Measurements from ENCODE around the gene ZNG1F.
"Not testable (repeated sequence)": the region's sequence is repeated elsewhere in the genome, so short reads cannot be mapped to it uniquely, and the experiment has no call there.

Gene ZNG1F

DNA sequence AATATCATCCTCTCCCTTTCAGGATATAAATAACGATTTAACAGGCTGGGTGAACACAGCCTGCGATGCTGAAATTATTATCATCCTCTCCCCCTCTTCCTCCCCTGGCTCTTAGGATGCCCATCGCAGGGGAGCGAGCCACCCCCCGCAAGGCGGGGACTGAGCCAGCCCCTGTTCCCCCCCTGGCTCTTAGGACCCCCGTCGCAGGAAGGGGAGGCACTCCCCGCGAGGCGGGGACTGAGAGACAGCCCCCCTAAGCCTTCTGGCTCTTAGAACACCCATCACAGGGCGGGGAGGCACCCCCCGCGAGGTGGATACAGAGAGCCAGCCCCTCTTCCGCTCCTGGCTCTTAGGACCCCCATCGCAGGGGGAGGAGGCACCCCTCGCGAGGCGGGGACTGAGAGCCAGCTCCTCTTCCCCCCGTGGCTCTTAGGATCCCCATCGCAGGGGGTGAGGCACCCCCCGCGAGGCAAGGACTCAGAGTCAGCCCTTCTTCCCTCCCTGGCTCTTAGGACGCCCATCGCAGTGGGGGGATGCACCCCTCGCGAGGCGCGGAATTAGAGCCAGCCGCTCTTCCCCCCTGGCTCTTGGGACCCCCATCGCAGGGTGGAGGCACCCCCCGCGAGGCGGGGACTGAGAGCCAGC is 82.5 kb downstream of the ZNG1F start:
- not testable (repeated sequence) for ATAC-seq (replicated peaks); H3K36me3 Mint-ChIP-seq; H3K4me1 Mint-ChIP-seq; H3K27me3 Mint-ChIP-seq; H3K9me3 Mint-ChIP-seq; H3K4me3 Mint-ChIP-seq; DNase-seq; H3K27ac Mint-ChIP-seq

DNA sequence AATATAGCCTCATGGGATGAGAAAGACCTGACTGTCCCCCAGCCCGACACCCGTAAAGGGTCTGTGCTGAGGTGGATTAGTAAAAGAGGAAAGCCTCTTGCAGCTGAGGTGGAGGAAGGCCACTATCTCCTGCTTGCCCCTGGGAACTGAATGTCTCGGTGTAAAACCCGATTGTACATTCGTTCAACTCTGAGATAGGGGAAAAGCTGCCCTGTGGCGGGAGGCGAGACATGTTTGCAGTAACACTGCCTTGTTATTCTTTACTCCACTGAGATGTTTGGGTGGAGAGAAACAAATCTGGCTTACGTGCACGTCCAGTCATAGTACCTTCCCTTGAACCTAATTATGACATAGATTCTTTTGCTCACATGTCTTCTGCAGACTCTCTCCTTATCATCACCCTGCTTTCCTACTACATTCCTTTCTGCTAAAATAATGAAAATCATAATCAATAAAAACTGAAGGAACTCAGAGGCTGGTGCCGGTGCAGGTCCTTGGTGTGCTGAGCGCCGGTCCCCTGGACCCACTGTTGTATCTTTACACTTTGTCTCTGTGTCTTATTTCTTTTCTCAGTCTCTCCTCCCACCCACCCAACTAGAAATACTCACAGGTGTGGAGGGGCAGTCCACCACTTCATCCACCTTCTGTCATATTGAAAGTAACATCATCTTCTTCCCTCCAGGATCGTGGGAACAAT is 83.4 kb downstream of the ZNG1F start:
- not testable (repeated sequence) for H3K36me3 Mint-ChIP-seq; H3K27me3 Mint-ChIP-seq; ATAC-seq (replicated peaks); H3K4me1 Mint-ChIP-seq; H3K4me3 Mint-ChIP-seq; DNase-seq; H3K27ac Mint-ChIP-seq; H3K9me3 Mint-ChIP-seq

DNA sequence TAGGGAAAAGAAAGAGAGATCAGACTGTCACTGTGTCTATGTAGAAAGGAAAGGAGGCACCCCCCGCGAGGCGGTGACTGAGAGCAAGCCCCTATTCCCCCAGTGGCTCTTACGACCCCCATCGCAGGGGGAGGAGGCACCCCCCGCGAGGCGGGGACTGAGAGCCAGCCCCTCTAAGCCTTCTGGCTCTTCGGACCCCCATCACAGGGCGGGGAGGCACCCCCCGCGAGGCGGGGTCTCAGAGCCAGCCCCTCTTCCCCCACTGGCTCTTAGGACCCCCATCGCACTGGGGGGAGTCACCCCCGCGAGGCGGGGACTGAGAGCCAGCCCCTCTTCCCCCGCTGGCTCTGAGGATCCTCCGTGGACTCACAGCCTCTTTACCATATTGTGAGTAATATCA is 84.6 kb downstream of the ZNG1F start:
- H3K4me1 Mint-ChIP-seq; H3K4me3 Mint-ChIP-seq; H3K27me3 Mint-ChIP-seq; H3K9me3 Mint-ChIP-seq; ATAC-seq (replicated peaks); H3K36me3 Mint-ChIP-seq; H3K27ac Mint-ChIP-seq; DNase-seq: not testable (repeated sequence)

DNA sequence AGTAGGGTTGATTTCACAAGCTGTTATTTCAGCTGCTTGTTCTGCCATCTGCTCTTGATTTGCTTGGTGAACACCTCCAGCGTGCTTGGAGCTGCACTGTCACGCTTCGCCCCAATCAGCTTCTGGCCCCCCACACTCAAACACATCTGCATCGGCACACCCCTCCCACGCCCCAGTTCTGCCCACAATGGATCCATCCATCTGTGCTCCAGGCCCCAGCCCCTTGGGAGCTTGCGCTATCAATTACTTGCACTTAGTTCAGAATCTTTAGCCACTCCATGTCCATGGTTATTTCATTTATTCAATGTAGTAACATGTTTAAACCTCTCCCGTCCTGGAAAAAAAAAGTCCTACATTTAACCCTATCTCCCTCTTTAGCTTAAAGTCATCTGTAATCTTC is 88.6 kb downstream of the ZNG1F start:
- not testable (repeated sequence) for ATAC-seq (replicated peaks); H3K27me3 Mint-ChIP-seq; DNase-seq; H3K4me3 Mint-ChIP-seq; H3K4me1 Mint-ChIP-seq; H3K9me3 Mint-ChIP-seq; H3K36me3 Mint-ChIP-seq; H3K27ac Mint-ChIP-seq

DNA sequence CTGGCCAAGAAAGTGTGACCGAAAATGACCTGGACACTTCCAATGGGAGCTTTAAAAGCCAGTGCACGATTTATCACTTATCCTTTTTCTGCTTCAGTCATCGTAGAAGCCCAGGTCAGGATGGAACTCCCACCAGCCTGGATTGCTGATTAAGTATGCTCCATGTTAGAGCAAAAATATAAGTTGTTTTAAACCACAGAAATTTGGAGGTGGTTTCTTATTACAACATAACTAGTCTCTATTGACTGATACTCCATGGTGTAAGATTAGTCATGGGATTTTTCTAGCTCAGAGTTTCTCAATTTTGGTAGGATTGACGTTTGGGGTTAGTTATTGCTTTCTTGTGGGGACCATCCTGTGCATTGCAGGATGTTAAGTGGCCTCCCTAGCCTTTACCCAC is 90.4 kb downstream of the ZNG1F start:
- not testable (repeated sequence) for DNase-seq; H3K4me1 Mint-ChIP-seq; ATAC-seq (replicated peaks); H3K9me3 Mint-ChIP-seq; H3K27ac Mint-ChIP-seq; H3K36me3 Mint-ChIP-seq; H3K4me3 Mint-ChIP-seq
- peaks cover 3 to 12% of the 10 kb centered on the region in 2 donors for H3K27me3 Mint-ChIP-seq

DNA sequence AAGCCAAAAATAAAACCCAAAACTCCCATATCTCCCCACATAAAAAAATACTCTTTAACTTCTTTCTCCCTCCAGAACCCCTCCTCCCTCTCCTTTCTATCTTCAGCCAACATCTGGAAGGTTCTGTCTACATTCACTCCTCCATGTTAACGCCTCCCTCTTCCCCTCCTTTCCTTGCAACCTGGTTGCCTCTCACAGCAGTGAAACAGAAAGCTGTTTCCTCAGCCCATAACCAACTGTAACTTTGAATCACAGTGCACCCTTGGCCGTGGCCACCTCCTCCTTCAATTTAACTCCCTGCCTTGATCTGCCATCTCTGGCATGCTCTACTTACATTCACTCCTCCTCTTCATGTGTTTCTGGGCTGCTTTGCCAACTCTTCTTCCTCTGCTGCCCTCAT is 94.1 kb downstream of the ZNG1F start:
- H3K27ac Mint-ChIP-seq; H3K36me3 Mint-ChIP-seq; DNase-seq; H3K9me3 Mint-ChIP-seq; H3K4me1 Mint-ChIP-seq; ATAC-seq (replicated peaks); H3K4me3 Mint-ChIP-seq: not testable (repeated sequence)
- peaks cover 0 to 12% of the 10 kb centered on the region in 2 donors for H3K27me3 Mint-ChIP-seq

DNA sequence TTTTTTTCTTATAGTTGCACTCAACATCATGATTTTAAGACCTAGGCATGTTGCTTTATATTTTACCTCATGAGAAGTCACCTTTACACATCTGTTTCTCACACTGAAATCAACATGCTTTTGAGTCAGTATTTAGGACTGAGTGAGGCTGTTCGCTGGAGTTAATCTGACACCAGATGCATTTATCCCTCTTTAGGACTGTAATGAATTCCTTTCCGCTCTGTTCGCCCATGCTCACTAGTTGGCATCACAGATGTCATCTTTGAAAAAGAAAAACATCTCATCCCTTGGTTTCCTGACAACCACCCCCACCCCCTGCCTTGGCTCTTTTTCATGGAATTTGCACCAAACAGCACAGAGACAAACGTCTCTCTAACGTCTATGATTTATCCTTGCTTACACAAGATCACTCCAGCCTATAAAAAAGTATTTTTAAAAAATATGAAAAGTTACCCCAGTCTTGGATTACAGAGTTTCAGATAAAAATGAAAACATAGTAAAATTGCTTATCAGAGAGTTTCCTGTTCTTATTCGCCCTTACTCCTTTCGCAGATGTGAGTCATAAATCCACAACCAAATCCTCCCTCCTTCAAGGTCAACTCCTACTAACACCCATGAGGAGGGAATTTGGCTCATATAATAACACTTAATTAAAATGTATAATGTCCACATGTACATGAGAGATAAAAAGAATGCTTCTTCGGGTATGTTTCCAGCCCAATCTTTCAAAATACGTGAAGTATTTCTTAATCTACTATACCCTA is 94.9 kb downstream of the ZNG1F start:
- not testable (repeated sequence) for H3K36me3 Mint-ChIP-seq; DNase-seq; H3K4me3 Mint-ChIP-seq; H3K9me3 Mint-ChIP-seq; H3K27ac Mint-ChIP-seq; ATAC-seq (replicated peaks); H3K4me1 Mint-ChIP-seq
- peaks cover 0 to 12% of the 10 kb centered on the region in 2 donors for H3K27me3 Mint-ChIP-seq

DNA sequence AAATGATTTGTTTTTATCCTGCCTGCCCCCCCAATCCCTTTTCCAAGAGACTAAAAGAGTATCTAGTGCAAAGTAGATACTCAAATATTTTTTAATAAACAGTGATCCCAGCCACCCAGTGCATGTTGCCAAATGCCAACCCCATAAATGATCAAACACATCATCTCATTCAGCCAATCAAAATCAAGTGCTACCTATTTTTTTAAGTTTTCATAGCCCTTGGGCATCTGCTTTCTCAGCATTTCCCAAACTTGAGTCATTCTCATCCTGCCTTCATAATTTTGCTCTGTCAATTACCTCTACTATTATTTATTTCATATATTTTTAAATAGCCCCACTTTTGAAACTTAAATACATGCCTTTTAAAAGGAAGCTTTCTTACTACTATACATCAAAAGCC is 98.2 kb downstream of the ZNG1F start:
- Mint-ChIP-seq H3K4me1 (peaks cover 6 to 10% of the 10 kb centered on the region in 2 donors), H3K27me3 (peaks cover 13 to 27% of the 10 kb centered on the region in 2 donors)
- not testable (repeated sequence) for DNase-seq; H3K4me3 Mint-ChIP-seq; ATAC-seq (replicated peaks); H3K27ac Mint-ChIP-seq; H3K36me3 Mint-ChIP-seq; H3K9me3 Mint-ChIP-seq

DNA sequence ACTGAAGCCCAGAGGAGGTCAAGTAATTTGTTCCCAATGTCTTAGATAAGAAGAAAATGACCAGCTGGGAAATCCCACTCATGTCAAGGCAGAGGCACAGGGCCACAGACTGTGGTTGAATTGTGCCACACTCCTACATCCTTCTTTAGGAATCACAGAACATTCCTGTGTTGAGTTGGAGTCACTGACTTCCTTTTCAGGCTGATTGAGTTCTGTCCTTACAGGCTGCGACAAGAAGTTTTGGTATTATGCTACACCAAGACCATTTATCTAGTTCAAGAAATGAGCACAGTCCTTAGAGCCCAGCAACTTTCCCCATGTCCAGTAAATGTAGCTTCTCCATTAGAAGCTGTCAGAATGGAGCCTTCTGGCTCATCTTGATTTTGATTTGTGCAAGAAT is 98.7 kb downstream of the ZNG1F start:
- H3K27ac Mint-ChIP-seq; H3K4me3 Mint-ChIP-seq; DNase-seq; H3K9me3 Mint-ChIP-seq; ATAC-seq (replicated peaks); H3K36me3 Mint-ChIP-seq: not testable (repeated sequence)
- peaks cover 6 to 11% of the 10 kb centered on the region in 2 donors for H3K4me1 Mint-ChIP-seq
- H3K27me3 Mint-ChIP-seq = peaks cover 13 to 28% of the 10 kb centered on the region in 2 donors

DNA sequence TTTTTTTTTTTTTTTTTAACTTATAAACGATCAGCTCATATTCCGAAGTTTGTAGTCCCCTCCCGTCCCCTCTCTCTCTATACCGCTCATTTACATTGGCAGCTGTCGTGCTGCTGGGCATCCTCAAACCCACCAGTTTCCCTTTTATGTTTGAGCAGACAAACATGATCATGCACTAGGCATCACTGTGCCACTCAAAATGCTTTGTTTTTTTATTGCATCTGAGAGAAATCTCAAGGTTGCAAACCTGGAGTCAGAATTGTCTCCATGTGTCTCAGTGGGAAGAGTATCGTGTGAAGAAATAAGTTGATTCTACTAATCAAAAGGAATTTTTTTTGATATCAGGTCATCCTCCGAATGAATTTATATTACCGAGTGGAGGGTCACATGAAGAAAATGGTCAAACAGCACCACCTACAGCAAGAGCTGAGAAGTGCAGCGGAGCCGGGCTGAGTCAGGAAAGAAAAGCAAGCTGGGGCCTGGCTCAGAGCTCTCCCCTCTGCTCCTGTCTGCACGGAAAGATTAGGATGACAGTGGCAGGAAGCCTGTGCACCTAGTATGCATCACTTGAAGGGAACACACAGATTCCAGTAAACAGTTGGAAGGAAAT is 100.6 kb downstream of the ZNG1F start:
- H3K9me3 Mint-ChIP-seq, H3K27ac Mint-ChIP-seq, DNase-seq, H3K36me3 Mint-ChIP-seq, H3K4me3 Mint-ChIP-seq: not testable (repeated sequence)
- peak; percentile 81 to 82 for ATAC-seq (replicated peaks)
- Mint-ChIP-seq H3K27me3 (peaks cover 13 to 22% of the 10 kb centered on the region in 2 donors), H3K4me1 (peaks cover 5 to 11% of the 10 kb centered on the region in 2 donors)

DNA sequence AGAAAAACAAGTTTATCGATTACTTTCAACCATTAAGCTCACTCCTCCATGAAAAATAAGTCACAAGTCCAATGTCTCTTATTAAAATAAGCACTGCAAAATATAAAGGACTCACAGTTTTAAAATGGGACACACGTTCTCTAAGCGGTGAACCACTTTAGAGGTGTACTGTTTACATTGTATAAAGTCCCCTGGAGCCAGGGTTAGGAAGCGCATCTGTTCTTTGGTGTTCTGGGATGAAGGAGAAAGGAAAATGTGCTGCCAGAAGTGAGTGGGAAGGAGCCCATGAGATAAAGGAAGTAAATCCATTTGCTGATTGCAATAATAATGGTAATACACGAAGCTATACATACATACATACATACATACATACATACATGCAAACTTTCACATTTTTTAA is 101.2 kb downstream of the ZNG1F start:
- H3K9me3 Mint-ChIP-seq = not testable (repeated sequence)

DNA sequence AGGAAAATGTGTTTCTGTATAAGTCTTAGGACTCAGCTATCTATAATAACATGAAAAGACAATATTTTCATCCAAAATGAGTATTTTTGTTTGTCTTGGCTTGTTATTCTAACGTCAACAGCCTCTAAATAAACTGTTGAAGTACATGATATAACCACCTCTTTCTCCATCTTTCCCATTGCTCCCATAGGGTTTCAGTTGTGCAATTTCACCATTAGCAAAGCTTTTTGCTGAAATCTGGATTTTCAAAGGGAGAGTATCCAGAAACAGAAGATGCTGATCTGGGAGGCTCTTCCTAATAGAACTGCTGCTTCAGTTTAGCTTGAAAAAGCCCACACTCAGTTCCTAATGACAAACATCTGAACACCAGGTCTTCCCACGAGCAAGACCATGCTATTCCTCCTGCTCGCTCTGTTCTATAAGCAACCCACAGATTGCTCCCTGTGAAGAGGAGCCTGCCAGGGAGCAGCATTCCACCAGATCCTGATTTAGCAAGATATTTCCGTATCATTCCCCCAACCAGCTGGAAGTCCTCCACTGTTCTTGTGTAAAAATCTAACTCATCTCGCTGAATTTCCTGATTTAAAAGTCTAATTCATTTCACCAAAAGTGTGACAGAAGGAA is 101.8 kb downstream of the ZNG1F start:
- not testable (repeated sequence) for ATAC-seq (replicated peaks); DNase-seq; H3K4me3 Mint-ChIP-seq; H3K27ac Mint-ChIP-seq; H3K36me3 Mint-ChIP-seq; H3K9me3 Mint-ChIP-seq
- Mint-ChIP-seq H3K4me1 (peaks cover 5 to 11% of the 10 kb centered on the region in 2 donors), H3K27me3 (peaks cover 20 to 30% of the 10 kb centered on the region in 2 donors)

More for the DNA sequence above, 101.2 kb downstream of the ZNG1F start:
- peaks cover 5 to 11% of the 10 kb centered on the region in 2 donors for H3K4me1 Mint-ChIP-seq
- H3K27ac Mint-ChIP-seq; H3K36me3 Mint-ChIP-seq; H3K4me3 Mint-ChIP-seq; ATAC-seq (replicated peaks); DNase-seq: not testable (repeated sequence)
- H3K27me3 Mint-ChIP-seq = peaks cover 14 to 24% of the 10 kb centered on the region in 2 donors

DNA sequence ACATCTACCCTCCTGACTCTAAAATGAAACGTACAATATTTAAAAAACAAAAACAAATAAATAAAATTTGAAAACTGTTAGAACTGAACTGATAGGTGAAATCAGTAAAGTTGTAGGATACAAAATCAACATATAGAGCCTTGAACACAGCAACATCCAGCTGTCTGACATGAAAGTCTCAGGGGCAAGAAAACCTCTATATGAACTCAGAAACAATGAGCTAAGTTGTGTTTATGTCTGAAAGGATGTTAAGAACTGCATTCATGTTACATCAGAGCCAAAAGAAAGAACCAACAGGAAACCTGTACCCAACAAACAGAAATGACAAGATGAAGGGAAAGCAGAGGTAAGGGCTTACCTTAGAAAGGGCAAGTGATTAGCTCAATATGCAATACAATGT is 102.4 kb downstream of the ZNG1F start:
- Mint-ChIP-seq H3K27me3 (peaks cover 22 to 32% of the 10 kb centered on the region in 2 donors), H3K4me1 (peaks cover 5 to 11% of the 10 kb centered on the region in 2 donors)
- not testable (repeated sequence) for H3K4me3 Mint-ChIP-seq; ATAC-seq (replicated peaks); DNase-seq; H3K36me3 Mint-ChIP-seq; H3K27ac Mint-ChIP-seq; H3K9me3 Mint-ChIP-seq

DNA sequence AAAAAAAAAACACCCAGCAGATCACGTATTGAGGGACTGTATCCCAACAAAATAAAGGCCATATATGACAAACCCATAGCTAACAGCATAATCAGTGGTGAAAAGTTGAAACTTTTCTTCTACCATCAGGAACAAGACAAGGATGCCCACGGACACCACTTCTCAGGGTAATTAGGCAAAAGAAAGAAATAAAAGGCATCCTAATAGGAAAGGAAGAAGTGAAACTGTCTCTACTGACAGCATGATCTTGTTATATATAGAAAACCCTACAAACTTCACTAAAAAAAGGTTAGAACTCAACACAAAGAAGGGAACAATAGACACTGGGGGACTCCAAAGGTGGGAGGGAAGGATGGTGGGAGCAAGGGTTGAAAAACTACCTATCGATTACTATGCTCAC is 102.9 kb downstream of the ZNG1F start:
- not testable (repeated sequence) for DNase-seq; H3K9me3 Mint-ChIP-seq; H3K27ac Mint-ChIP-seq; H3K36me3 Mint-ChIP-seq; H3K4me3 Mint-ChIP-seq; ATAC-seq (replicated peaks)
- Mint-ChIP-seq H3K27me3 (peaks cover 22 to 32% of the 10 kb centered on the region in 2 donors), H3K4me1 (peaks cover 5 to 11% of the 10 kb centered on the region in 2 donors)

All from stimulated activated naive B cell treated with anti-CD40 and anti-IgM and Interleukin-4, amounts not matched to agents 10 μg/mL and 1 μg/mL and 100 μg/mL, for 72 hours (primary cell).